ENCODE data around the gene ANKMY1. TPM values are rescaled to one million over a fixed set of nuclear protein-coding genes. Genes with fewer than 3 reads are reported as not detected.

The ANKMY1 gene
- total and polyA plus RNA-seq, 2 of the 13 experiments (the other 11 are each of a cell fraction or from before 2014, with no cell fraction given), result 11.7 to 18.8 TPM

GRCh38 chr2:240568678-240569522 lies 11.1 kb upstream of the ANKMY1 start (continued):
- TF ChIP-seq, protein P1, sequence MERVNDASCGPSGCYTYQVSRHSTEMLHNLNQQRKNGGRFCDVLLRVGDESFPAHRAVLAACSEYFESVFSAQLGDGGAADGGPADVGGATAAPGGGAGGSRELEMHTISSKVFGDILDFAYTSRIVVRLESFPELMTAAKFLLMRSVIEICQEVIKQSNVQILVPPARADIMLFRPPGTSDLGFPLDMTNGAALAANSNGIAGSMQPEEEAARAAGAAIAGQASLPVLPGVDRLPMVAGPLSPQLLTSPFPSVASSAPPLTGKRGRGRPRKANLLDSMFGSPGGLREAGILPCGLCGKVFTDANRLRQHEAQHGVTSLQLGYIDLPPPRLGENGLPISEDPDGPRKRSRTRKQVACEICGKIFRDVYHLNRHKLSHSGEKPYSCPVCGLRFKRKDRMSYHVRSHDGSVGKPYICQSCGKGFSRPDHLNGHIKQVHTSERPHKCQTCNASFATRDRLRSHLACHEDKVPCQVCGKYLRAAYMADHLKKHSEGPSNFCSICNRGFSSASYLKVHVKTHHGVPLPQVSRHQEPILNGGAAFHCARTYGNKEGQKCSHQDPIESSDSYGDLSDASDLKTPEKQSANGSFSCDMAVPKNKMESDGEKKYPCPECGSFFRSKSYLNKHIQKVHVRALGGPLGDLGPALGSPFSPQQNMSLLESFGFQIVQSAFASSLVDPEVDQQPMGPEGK (CRISPR knock-in tag; IDR thresholded peaks at IDR 0.05), result no peak; the same call in 1 of the 2 replicates
- TF ChIP-seq SALL1 (CRISPR knock-in tag; IDR thresholded peaks at IDR 0.05) (peak; percentile 45; the same call in 1 of the 2 replicates), GMEB2 (CRISPR knock-in tag; IDR thresholded peaks at IDR 0.05; ENCODE audit: low read depth) (no peak), SOX5 (CRISPR knock-in tag; IDR thresholded peaks at IDR 0.05; ENCODE audit: borderline replicate concordance) (no peak), ZNF674 (CRISPR knock-in tag; IDR thresholded peaks at IDR 0.05; ENCODE audit: low read depth) (0 out of 2 replicates have a peak, but pooled peaks have one; percentile 50), ZNF678 (CRISPR knock-in tag; IDR thresholded peaks at IDR 0.05) (no peak), ZNF205 (CRISPR knock-in tag; IDR thresholded peaks at IDR 0.05) (no peak), KMT2A (CRISPR knock-in tag; IDR thresholded peaks at IDR 0.05) (no peak; the same call in 1 of the 2 replicates), ZNF264 (CRISPR knock-in tag; IDR thresholded peaks at IDR 0.05) (no peak), NFE2L1 (CRISPR knock-in tag; IDR thresholded peaks at IDR 0.05; ENCODE audit: borderline replicate concordance) (no peak), AHR (CRISPR knock-in tag; IDR thresholded peaks at IDR 0.05) (no peak)
- TF ChIP-seq, protein P2, sequence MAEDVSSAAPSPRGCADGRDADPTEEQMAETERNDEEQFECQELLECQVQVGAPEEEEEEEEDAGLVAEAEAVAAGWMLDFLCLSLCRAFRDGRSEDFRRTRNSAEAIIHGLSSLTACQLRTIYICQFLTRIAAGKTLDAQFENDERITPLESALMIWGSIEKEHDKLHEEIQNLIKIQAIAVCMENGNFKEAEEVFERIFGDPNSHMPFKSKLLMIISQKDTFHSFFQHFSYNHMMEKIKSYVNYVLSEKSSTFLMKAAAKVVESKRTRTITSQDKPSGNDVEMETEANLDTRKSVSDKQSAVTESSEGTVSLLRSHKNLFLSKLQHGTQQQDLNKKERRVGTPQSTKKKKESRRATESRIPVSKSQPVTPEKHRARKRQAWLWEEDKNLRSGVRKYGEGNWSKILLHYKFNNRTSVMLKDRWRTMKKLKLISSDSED (CRISPR knock-in tag; IDR thresholded peaks at IDR 0.05), result no peak
- TF ChIP-seq, protein P3, sequence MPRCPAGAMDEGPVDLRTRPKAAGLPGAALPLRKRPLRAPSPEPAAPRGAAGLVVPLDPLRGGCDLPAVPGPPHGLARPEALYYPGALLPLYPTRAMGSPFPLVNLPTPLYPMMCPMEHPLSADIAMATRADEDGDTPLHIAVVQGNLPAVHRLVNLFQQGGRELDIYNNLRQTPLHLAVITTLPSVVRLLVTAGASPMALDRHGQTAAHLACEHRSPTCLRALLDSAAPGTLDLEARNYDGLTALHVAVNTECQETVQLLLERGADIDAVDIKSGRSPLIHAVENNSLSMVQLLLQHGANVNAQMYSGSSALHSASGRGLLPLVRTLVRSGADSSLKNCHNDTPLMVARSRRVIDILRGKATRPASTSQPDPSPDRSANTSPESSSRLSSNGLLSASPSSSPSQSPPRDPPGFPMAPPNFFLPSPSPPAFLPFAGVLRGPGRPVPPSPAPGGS (CRISPR knock-in tag; IDR thresholded peaks at IDR 0.05), result peak; percentile 91
- TF ChIP-seq, protein P4, sequence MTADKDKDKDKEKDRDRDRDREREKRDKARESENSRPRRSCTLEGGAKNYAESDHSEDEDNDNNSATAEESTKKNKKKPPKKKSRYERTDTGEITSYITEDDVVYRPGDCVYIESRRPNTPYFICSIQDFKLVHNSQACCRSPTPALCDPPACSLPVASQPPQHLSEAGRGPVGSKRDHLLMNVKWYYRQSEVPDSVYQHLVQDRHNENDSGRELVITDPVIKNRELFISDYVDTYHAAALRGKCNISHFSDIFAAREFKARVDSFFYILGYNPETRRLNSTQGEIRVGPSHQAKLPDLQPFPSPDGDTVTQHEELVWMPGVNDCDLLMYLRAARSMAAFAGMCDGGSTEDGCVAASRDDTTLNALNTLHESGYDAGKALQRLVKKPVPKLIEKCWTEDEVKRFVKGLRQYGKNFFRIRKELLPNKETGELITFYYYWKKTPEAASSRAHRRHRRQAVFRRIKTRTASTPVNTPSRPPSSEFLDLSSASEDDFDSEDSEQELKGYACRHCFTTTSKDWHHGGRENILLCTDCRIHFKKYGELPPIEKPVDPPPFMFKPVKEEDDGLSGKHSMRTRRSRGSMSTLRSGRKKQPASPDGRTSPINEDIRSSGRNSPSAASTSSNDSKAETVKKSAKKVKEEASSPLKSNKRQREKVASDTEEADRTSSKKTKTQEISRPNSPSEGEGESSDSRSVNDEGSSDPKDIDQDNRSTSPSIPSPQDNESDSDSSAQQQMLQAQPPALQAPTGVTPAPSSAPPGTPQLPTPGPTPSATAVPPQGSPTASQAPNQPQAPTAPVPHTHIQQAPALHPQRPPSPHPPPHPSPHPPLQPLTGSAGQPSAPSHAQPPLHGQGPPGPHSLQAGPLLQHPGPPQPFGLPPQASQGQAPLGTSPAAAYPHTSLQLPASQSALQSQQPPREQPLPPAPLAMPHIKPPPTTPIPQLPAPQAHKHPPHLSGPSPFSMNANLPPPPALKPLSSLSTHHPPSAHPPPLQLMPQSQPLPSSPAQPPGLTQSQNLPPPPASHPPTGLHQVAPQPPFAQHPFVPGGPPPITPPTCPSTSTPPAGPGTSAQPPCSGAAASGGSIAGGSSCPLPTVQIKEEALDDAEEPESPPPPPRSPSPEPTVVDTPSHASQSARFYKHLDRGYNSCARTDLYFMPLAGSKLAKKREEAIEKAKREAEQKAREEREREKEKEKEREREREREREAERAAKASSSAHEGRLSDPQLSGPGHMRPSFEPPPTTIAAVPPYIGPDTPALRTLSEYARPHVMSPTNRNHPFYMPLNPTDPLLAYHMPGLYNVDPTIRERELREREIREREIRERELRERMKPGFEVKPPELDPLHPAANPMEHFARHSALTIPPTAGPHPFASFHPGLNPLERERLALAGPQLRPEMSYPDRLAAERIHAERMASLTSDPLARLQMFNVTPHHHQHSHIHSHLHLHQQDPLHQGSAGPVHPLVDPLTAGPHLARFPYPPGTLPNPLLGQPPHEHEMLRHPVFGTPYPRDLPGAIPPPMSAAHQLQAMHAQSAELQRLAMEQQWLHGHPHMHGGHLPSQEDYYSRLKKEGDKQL (CRISPR knock-in tag; IDR thresholded peaks at IDR 0.05; ENCODE audit: low read depth), result no peak
- TF ChIP-seq, protein P5, sequence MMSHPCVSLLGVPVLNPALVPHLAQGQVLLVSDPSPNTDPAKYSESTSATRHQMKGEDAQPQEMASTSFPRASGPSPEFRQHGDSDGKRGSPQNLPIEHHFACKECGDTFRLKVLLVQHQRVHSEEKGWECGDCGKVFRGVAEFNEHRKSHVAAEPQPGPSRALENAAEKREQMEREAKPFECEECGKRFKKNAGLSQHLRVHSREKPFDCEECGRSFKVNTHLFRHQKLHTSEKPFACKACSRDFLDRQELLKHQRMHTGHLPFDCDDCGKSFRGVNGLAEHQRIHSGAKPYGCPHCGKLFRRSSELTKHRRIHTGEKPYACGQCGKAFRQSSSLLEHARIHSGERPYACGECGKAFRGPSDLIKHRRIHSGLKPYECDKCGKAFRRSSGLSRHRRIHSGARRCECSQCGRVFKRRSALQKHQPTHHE (CRISPR knock-in tag; IDR thresholded peaks at IDR 0.05; ENCODE audit: borderline replicate concordance), result no peak

All from HepG2 (cell line).